M059J (cell line): ENCODE data around the gene PTK7. TPM values are rescaled to one million over a fixed set of nuclear protein-coding genes. Genes with fewer than 3 reads are reported as not detected.

Experiments
- DNase-seq: peaks from one replicate; pipeline ENCODE4 v3.0.0-alpha.2; 2012; ENCODE audit warnings: low read depth
- total RNA-seq: library from RNA; depleted of rRNA; stranded (reverse); fragments of >200 nt; shearing (Covaris generic); gene quantifications from 2 replicates; pipeline ENCODE4 v1.2.3, GENCODE V29; 2014

PTK7 gene
- total RNA-seq, 1 experiment from 2014 or later, result 162 TPM

GRCh38 chr6:43178951-43179830, 103.1 kb downstream of the PTK7 start:
- DNase-seq, result no peak

DNA sequence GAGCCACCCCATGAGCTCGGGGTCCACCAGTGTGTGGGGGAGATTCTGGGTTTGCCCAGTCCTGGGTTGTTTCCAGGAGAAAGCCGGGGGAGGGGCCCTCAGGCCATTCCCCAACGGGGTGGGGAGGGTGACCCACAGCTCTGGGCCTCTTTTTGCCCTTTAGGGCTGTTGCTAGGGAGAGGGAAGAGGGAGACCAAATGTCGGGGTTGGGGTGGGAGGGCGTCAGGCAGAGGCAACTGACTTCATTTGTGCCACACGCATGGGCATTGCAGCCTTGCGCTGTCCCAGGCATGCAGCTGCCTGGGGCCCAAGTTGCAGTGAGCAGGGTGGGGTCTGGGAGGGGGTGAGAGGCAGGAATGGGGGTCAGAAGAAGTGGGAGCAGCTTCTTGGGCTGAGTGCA, 103.9 kb downstream of the PTK7 start:
- DNase-seq, result no peak

- DNase-seq, result peak; percentile 33
Measured at GRCh38 chr6:43180985-43181384, 104.9 kb downstream of the PTK7 start.

DNA sequence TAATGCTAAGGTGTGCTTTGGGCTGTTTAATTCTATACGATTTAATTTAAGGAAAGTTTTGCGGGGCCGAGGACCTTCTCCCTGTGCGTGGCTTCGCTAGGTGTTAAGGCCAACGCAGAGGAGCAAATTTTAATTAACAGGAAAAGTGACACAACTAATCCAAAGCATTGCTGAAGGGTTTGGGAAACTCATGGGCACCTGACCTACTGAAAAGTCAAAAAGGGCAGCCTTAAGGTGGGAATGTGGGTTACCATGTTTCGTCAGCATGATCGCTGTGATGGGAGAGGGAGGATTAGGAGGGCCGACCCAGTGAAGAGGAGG, 105.5 kb downstream of the PTK7 start:
- no peak for DNase-seq

- DNase-seq, result peak; percentile 79
Measured at GRCh38 chr6:43181942-43182860, 106.1 kb downstream of the PTK7 start, which contains the start of gene CUL9. TSS of gene CUL9 (plus strand) at chr6:43182196. CDS start at chr6:43184311, 2,115 bp downstream.

DNA sequence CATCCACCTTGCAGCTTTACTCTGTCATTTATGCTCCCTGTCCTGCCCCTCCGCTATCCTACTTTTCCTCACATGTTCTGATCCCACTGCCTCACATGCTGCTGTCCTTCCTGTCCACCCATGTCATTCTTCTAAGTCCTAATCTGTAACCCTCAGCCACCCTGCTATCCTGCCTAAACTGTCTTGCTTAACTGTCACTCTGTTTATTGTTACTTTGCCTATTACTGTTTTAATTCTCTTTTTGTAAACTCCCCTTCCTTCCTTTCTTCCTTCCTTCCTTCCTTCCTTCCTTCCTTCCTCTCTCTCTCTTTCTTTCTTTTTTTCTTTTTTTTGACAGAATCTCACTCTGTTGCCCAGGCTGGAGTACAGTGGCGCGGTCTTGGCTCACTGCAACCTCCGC, 107.3 kb downstream of the PTK7 start:
- no peak for DNase-seq

DNA sequence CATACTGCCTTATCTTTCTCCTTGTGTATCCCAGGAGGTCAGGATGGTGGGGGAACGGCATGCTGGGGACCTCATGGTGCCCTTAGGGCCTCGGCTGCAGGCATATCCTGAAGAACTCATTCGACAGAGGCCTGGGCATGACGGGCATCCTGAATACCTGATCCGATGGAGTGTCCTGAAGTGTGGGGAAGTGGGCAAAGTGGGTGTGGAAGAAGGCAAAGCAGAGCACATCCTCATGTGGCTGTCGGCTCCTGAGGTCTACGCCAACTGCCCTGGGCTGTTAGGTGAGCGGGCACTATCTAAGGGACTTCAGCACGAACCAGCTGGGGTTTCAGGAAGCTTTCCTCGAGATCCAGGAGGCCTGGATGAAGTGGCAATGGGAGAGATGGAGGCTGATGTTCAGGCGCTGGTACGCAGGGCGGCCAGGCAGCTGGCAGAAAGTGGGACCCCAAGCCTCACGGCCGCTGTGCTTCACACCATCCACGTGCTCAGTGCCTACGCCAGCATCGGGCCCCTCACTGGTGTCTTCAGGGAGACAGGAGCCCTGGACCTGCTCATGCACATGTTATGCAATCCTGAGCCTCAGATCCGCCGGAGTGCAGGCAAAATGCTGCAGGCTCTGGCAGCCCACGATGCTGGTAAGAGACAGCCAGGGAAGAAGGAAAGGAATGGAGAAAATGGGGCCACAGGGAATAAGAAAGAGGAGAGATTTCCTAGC, 108.3 kb downstream of the PTK7 start:
- DNase-seq, result no peak

DNA sequence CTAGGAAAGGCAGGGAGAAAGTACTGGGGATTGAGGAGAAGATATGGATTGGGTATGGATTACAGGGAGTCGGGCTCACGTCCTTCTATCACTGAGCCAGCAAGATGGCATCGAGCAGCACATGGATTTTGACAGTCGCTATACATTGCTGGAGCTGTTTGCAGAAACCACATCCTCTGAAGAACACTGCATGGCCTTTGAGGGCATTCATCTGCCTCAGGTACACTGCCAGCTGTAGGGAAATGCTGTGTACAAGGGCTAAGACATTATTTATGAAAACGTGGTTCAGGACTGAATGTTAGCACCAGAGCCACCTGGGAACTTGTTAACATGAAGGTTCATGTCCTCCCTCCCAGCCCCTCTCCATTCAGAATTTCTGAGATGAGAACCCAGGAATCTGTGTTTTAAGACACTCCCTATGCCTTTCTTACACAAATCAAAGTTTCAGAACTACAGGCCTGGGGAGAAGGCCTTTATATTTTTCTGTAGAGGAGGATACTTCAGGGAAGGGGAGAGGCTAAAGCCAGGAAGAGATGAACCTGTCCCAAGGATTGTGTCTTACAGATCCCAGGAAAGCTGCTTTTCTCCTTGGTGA, 109.4 kb downstream of the PTK7 start:
- no peak for DNase-seq

- DNase-seq, result no peak
Measured at GRCh38 chr6:43186019-43186418, 109.9 kb downstream of the PTK7 start.

DNA sequence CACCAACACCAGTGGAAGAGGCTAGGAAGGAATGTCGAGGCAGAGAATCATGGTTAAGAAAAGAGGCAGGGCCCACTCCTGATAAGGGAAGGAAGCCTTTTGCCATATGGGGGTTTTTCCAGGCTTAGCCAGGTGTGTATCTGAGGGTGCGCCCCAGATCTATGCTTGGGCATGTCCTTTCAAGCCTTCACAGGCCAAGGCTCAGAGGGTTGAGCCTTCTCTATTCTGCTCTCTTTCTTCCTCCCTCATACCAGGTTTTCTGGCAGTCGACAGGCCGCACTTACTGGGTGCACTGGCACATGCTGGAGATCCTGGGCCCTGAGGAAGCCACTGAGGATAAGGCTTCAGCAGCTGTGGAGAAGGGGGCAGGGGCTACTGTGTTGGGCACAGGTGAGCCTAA, 110.6 kb downstream of the PTK7 start:
- no peak for DNase-seq

- DNase-seq, result no peak
Measured at GRCh38 chr6:43187821-43188220, 111.7 kb downstream of the PTK7 start.

- DNase-seq, result no peak
Measured at GRCh38 chr6:43188426-43188825, 112.3 kb downstream of the PTK7 start.

DNA sequence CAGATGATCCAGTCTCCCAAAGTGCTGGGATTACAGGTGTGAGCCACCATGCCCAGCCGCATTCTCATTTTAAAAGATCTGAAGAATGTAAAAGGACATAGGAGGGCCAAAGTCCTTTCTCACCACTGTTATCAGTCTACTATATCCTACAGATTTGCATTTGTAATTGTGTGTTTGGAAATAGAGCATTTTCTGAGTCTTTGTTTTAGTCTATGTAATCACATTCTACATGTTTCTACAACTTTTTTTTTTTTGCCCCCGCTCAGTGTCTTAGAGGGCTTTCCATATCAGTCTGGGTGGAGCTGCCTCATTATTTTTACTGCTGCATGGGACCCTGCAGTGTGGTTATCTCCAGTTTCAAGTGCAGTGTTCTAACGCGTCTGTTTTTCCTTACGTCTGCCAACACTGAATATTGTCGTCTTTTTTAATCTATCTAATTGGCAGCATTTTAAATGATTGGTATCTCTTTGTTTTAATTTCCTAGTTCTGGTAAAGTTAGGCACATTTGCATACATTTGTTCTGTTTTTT, 113.7 kb downstream of the PTK7 start:
- no peak for DNase-seq

GRCh38 chr6:43192911-43193310, 116.8 kb downstream of the PTK7 start:
- no peak for DNase-seq

DNA sequence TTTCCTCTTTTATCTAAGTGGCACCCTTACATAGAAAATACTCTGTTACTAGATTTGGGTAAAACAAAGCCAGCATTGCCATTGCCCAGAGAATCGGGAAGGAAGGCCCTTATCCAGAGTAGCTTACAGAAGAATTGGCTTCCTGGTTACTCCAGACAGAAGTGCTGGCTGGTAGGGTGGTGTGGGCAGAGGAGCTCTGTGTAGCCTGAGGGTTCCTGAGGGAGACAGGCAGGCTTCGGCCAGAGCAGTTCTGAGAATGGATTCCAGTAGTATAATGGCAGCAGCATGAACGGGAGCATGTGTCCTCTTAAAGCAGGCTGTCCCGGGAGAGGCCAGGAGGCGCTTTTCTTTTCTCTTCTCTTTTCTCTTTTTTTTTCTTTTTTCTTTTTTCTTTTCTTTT, 117.8 kb downstream of the PTK7 start:
- no peak for DNase-seq

GRCh38 chr6:43196337-43196736, 120.2 kb downstream of the PTK7 start:
- no peak for DNase-seq

DNA sequence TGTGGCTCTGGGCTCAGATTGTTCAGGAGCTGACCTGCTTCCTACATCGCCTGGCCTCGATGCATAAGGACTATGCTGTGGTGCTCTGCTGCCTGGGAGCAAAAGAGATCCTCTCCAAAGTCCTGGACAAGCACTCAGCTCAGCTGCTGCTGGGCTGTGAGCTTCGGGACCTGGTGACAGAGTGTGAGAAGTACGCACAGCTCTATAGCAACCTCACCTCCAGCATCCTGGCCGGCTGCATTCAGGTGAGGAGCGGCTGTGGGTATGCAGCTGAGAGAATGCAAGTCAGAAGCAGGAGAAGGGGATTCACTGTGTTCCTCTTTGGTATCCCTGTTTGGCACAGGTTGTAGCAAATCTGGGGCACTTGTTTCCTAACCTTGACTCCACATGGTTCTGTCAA, 123.8 kb downstream of the PTK7 start:
- no peak for DNase-seq

- no peak for DNase-seq
Measured at GRCh38 chr6:43200541-43200940, 124.4 kb downstream of the PTK7 start.

- DNase-seq, result no peak
Measured at GRCh38 chr6:43202451-43202850, 126.3 kb downstream of the PTK7 start.

DNA sequence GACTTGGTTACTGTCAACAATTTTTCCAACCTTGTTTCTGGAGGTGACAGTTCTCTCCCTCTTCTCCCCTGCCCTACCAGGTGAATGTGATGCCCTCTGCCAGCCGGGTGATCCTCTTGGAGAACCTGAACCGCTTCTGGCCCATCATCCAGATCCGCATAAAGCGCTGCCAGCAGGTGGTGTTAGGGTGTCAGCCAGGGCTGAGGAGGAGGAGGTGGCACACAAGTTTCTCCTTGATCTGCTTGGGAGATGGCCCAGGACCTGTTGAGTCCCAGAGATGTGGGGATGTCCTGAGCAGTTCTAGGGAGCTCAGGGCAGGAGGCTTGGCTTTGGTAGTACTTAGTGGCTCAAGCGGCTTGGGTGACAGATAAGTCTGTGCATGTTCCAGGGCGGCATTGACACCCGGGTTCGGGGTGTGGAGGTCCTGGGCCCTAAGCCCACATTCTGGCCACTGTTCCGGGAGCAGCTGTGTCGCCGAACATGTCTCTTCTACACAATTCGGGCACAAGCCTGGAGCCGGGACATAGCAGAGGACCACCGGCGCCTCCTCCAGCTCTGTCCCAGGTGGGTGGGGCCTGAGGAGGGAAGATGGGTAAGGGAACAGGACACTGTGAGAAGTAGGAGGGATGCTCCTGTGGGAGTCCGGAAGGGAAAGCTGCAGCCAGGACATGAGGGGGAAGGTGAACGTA, 127.1 kb downstream of the PTK7 start:
- DNase-seq, result no peak

DNA sequence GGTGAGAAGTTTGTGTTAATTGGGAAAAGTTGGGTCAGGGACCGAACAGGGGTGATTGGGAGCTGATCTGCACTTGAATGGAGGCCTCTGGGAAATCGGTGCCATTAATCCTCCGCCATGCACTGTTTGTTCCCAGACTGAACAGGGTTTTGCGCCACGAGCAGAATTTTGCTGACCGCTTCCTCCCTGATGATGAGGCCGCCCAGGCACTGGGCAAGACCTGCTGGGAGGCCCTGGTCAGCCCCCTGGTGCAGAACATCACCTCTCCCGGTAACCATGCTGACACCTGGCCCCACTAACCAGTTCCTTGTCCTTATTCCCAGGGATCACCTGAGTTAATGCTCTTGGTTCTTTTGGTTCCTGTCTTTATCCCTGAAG, 127.6 kb downstream of the PTK7 start:
- DNase-seq, result no peak
